HEK293 (cell line): ENCODE measurements around the gene ARHGAP8.

Experiments used
- CTCF ChIA-PET: fragments of 350-600 bp; formaldehyde crosslinking; extraction: SDS; loops from one replicate; lab custom pipeline; 2021; ENCODE audit warnings: antibody characterized with exemption; lab: Yijun Ruan, JAX
- POLR2A ChIA-PET: fragments of 300-600 bp; formaldehyde crosslinking; extraction: SDS; loops from one replicate; lab custom pipeline; 2020; ENCODE audit warnings: antibody characterized with exemption, inconsistent platforms; lab: Yijun Ruan, JAX
- H3K27ac ChIP-seq: fragments of 200-500 bp; sonication (Bioruptor generic); 2 replicates; pipeline ENCODE4 v1.5.1; 2014; ENCODE audit warnings: low read depth, low read length, control low read depth, inconsistent platforms; ENCODE audit errors: extremely low read depth
- H3K36me3 ChIP-seq, 2 experiments: fragments of 200-500 bp in 1 of 2; sonication (Bioruptor generic) in 1 of 2; 1 replicate in 1 of 2; 2 replicates in 1 of 2; pipeline ENCODE4 v1.5.1; 2014 to 2017; ENCODE audit warnings: inconsistent platforms in 2 of 2, low read length in 2 of 2; ENCODE audit not compliant: control insufficient read depth in 2 of 2, insufficient read depth in 1 of 2
- H3K4me1 ChIP-seq: fragments of 200-500 bp; sonication (Bioruptor generic); 2 replicates; pipeline ENCODE4 v1.5.1; 2014; ENCODE audit warnings: mild to moderate bottlenecking, low read length, inconsistent platforms; ENCODE audit not compliant: control insufficient read depth, insufficient read depth
- H3K4me3 ChIP-seq: 2 replicates; pipeline ENCODE4 v1.5.1; 2011; ENCODE audit warnings: low read depth, mild to moderate bottlenecking, control low read depth, low read length, moderate library complexity
- H3K9me3 ChIP-seq: fragments of 200-500 bp; sonication (Bioruptor generic); 2 replicates; pipeline ENCODE4 v1.5.1; 2014; ENCODE audit warnings: low read depth, low read length, inconsistent platforms; ENCODE audit not compliant: control insufficient read depth, insufficient read depth
- BCL6B ChIP-seq: fragments of 450-650 bp; formaldehyde crosslinking; IDR thresholded peaks from 2 replicates; pipeline ENCODE4 v1.5.1; 2017; ENCODE audit warnings: missing biosample characterization, missing genetic modification characterization
- FEZF1 ChIP-seq: fragments of 450-650 bp; formaldehyde crosslinking; IDR thresholded peaks from 2 replicates; pipeline ENCODE4 v1.5.1; 2016; ENCODE audit warnings: missing biosample characterization, missing genetic modification characterization
- KLF16 ChIP-seq: fragments of 450-650 bp; formaldehyde crosslinking; IDR thresholded peaks from 2 replicates; pipeline ENCODE4 v1.5.1; 2017; ENCODE audit warnings: missing biosample characterization, missing genetic modification characterization
- OSR2 ChIP-seq: fragments of 450-650 bp; formaldehyde crosslinking; IDR thresholded peaks from 2 replicates; pipeline ENCODE4 v1.5.1; 2016; ENCODE audit warnings: missing biosample characterization, missing genetic modification characterization
- REPIN1 ChIP-seq: fragments of 450-650 bp; formaldehyde crosslinking; IDR thresholded peaks from 2 replicates; pipeline ENCODE4 v1.5.1; 2017; ENCODE audit warnings: missing biosample characterization, missing genetic modification characterization, low read depth
- ZBTB10 ChIP-seq: fragments of 450-650 bp; formaldehyde crosslinking; IDR thresholded peaks from 2 replicates; pipeline ENCODE4 v1.5.1; 2016; ENCODE audit warnings: missing biosample characterization, missing genetic modification characterization
- ZBTB7A ChIP-seq: fragments of 450-650 bp; formaldehyde crosslinking; IDR thresholded peaks from 2 replicates; pipeline ENCODE4 v1.5.1; 2016; ENCODE audit warnings: low read depth, missing biosample characterization, missing genetic modification characterization
- ZBTB8A ChIP-seq: fragments of 450-650 bp; formaldehyde crosslinking; IDR thresholded peaks from 2 replicates; pipeline ENCODE4 v1.5.1; 2016; ENCODE audit warnings: missing biosample characterization, missing genetic modification characterization
- ZEB2 ChIP-seq: fragments of 450-650 bp; formaldehyde crosslinking; IDR thresholded peaks from 2 replicates; pipeline ENCODE4 v1.5.1; 2016; ENCODE audit warnings: missing biosample characterization, missing genetic modification characterization
- ZNF112 ChIP-seq: fragments of 450-650 bp; formaldehyde crosslinking; IDR thresholded peaks from 2 replicates; pipeline ENCODE4 v1.5.0; 2017; ENCODE audit warnings: missing biosample characterization, missing genetic modification characterization
- ZNF214 ChIP-seq: fragments of 450-650 bp; formaldehyde crosslinking; IDR thresholded peaks from 2 replicates; pipeline ENCODE4 v1.5.1; 2017; ENCODE audit warnings: missing biosample characterization, mild to moderate bottlenecking, missing genetic modification characterization, borderline replicate concordance
- ZNF239 ChIP-seq: fragments of 450-650 bp; formaldehyde crosslinking; IDR thresholded peaks from 2 replicates; pipeline ENCODE4 v1.5.1; 2016; ENCODE audit warnings: missing biosample characterization, missing genetic modification characterization
- ZNF24 ChIP-seq: fragments of 450-650 bp; formaldehyde crosslinking; IDR thresholded peaks from 2 replicates; pipeline ENCODE4 v1.5.1; 2016; ENCODE audit warnings: missing biosample characterization, missing genetic modification characterization
- ZNF394 ChIP-seq: fragments of 450-650 bp; formaldehyde crosslinking; IDR thresholded peaks from 2 replicates; pipeline ENCODE4 v1.5.1; 2016; ENCODE audit warnings: missing biosample characterization, missing genetic modification characterization, mild to moderate bottlenecking, moderate library complexity, borderline replicate concordance
- ZNF416 ChIP-seq: fragments of 450-650 bp; formaldehyde crosslinking; IDR thresholded peaks from 2 replicates; pipeline ENCODE4 v1.5.1; 2016; ENCODE audit warnings: missing biosample characterization, missing genetic modification characterization
- ZNF449 ChIP-seq: fragments of 450-650 bp; formaldehyde crosslinking; IDR thresholded peaks from 2 replicates; pipeline ENCODE4 v1.5.1; 2017; ENCODE audit warnings: missing biosample characterization, mild to moderate bottlenecking, missing genetic modification characterization, moderate library complexity
- ZNF544 ChIP-seq: fragments of 450-650 bp; formaldehyde crosslinking; IDR thresholded peaks from 2 replicates; pipeline ENCODE4 v1.5.0; 2017; ENCODE audit warnings: missing biosample characterization, missing genetic modification characterization
- ZNF596 ChIP-seq: fragments of 450-650 bp; IDR thresholded peaks from 2 replicates; pipeline ENCODE4 v1.5.0; 2018; ENCODE audit warnings: missing biosample characterization, mild to moderate bottlenecking, missing genetic modification characterization, moderate library complexity
- ZNF623 ChIP-seq: fragments of 450-650 bp; formaldehyde crosslinking; IDR thresholded peaks from 2 replicates; pipeline ENCODE4 v1.5.1; 2016; ENCODE audit warnings: missing biosample characterization, missing genetic modification characterization
- ZNF626 ChIP-seq: fragments of 450-650 bp; sonication (Bioruptor Pico); formaldehyde crosslinking; IDR thresholded peaks from 2 replicates; pipeline ENCODE4 v1.5.1; 2018; ENCODE audit warnings: missing biosample characterization, missing genetic modification characterization, inconsistent platforms
- ZNF658 ChIP-seq: fragments of 450-650 bp; formaldehyde crosslinking; IDR thresholded peaks from 2 replicates; pipeline ENCODE4; 2016; ENCODE audit warnings: missing biosample characterization, missing genetic modification characterization
- TF ChIP-seq, protein P1 (sequence below): fragments of 450-650 bp; formaldehyde crosslinking; IDR thresholded peaks from 2 replicates; pipeline ENCODE4 v1.5.1; 2016; ENCODE audit warnings: missing biosample characterization, missing genetic modification characterization, low read depth
- TF ChIP-seq, protein P2 (sequence below): fragments of 450-650 bp; formaldehyde crosslinking; IDR thresholded peaks from 2 replicates; pipeline ENCODE4 v1.5.1; 2016; ENCODE audit warnings: missing biosample characterization, missing genetic modification characterization

ARHGAP8 gene

DNA sequence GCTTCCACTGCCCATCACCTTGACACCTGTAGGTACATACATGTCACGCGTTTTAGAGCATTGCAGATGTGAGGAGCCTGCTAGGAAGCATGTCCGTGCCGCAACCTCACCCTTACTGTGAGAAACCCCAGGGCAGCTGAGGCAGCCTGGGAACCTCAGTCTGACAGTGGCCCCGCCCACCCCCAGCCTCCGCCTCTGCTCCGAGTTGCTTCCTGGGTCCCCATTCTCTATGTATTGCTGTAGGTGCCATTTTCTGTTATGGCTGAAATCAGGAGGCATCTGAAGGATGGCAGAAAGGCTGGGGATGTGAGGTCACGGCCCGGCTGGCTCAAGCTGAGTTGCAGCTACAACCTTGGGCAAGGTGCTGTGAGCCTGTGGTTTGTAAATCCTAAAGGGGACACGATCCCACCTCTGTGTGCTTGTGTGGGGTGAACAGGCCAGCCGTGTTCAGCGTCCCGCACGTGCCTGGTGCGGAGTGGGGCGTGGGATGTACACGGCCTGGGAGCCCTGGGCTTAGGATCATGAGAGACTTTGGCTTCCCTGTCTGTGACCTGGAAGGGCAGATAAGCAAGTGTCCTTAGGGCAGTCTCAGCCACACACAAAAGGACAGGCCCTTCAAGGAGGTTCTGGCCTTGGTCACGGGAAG lies 154.7 kb downstream of the ARHGAP8 start:
- no peak overlapping the region for H3K27ac ChIP-seq
- no peaks in the 10 kb centered on the region for H3K9me3 ChIP-seq
- TF ChIP-seq ZNF416 (tag by site-specific recombination) (no peak), BCL6B (tag by site-specific recombination) (no peak), ZNF112 (tag by site-specific recombination) (no peak), ZBTB8A (tag by site-specific recombination) (no peak), KLF16 (tag by site-specific recombination) (no peak), FEZF1 (no peak), ZNF658 (tag by site-specific recombination) (no peak), ZBTB10 (tag by site-specific recombination) (no peak), ZNF24 (tag by site-specific recombination) (no peak)
- TF ChIP-seq, protein P1, sequence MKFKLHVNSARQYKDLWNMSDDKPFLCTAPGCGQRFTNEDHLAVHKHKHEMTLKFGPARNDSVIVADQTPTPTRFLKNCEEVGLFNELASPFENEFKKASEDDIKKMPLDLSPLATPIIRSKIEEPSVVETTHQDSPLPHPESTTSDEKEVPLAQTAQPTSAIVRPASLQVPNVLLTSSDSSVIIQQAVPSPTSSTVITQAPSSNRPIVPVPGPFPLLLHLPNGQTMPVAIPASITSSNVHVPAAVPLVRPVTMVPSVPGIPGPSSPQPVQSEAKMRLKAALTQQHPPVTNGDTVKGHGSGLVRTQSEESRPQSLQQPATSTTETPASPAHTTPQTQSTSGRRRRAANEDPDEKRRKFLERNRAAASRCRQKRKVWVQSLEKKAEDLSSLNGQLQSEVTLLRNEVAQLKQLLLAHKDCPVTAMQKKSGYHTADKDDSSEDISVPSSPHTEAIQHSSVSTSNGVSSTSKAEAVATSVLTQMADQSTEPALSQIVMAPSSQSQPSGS: no peak
- ChIA-PET POLR2A (no interaction called here), CTCF (interaction anchor here (0.6 to 1.4 kb wide), 2 partner anchors 9 to 10 kb away, joined by 3 to 4 read pairs; no protein-coding TSS in a partner anchor)
- no peaks in the 10 kb centered on the region for H3K4me1 ChIP-seq
- H3K4me3 ChIP-seq: no peak overlapping the region
- H3K36me3 ChIP-seq: no peaks in the 10 kb centered on the region

DNA sequence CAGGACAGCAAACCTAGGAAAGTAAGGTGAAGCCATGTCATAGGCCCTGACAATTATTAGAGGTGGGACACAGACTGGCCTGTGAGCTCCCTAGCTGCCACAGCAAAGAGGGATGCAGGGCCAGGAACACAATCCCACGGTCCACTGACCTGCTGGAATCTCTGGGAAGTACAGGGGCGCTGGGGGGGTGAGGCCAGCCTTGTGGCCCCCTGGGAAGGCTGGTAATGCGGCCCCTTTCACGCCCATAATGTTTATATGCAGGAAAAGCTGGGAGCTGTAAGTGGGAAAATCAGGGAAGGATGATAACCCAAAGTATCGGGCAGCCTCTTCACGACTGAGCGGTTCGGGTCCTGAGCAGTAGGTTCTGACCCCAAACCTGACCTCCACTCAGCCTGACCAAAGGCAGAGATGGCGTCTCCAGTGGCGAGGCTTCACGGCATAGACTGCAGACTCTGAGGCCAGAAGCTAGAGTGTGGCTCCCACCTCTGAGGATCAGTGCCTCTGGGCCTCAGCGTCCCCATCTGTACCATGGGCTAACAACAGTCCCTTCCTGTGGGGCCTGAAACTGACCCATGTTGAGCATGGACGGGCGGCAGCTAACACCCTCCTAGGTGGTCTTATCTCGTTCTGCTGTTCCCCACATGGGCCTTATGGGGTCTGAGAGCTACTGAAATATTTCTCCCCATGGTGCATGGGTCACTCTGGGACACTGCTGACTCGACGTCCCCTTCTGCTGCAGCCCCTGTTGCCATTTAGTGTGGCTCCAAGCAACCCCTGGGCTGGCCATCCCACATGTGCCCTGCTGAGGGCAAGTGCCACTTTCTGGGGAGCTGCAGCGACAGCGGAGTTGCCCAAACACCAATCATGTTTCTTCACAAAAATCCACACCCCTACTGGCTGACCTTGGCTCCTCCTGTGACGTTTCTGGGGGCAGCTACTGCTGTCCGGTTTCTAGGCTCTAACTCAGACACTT lies 155.7 kb downstream of the ARHGAP8 start:
- ChIA-PET POLR2A (no interaction called here), CTCF (interaction anchor here (1.4 kb wide), 1 partner anchor 10 kb away, joined by 3 read pairs; no protein-coding TSS in a partner anchor)
- no peak overlapping the region for H3K4me3 ChIP-seq
- no peak overlapping the region for H3K27ac ChIP-seq
- no peaks in the 10 kb centered on the region; a peak in 1 of 3 replicates for H3K36me3 ChIP-seq
- no peaks in the 10 kb centered on the region for H3K9me3 ChIP-seq
- TF ChIP-seq, protein P1: no peak
- TF ChIP-seq ZNF623 (tag by site-specific recombination): no peak
- TF ChIP-seq ZNF626 (tag by site-specific recombination): no peak
- no peak for TF ChIP-seq ZNF214
- no peak for TF ChIP-seq ZEB2 (tag by site-specific recombination)
- TF ChIP-seq ZNF239 (tag by site-specific recombination): no peak
- no peak for TF ChIP-seq ZNF544 (tag by site-specific recombination)
- no peak for TF ChIP-seq REPIN1 (tag by site-specific recombination)
- TF ChIP-seq ZBTB7A (tag by site-specific recombination): no peak
- no peak for TF ChIP-seq OSR2 (tag by site-specific recombination)
- no peak for TF ChIP-seq ZNF596 (tag by site-specific recombination)
- TF ChIP-seq, protein P2, sequence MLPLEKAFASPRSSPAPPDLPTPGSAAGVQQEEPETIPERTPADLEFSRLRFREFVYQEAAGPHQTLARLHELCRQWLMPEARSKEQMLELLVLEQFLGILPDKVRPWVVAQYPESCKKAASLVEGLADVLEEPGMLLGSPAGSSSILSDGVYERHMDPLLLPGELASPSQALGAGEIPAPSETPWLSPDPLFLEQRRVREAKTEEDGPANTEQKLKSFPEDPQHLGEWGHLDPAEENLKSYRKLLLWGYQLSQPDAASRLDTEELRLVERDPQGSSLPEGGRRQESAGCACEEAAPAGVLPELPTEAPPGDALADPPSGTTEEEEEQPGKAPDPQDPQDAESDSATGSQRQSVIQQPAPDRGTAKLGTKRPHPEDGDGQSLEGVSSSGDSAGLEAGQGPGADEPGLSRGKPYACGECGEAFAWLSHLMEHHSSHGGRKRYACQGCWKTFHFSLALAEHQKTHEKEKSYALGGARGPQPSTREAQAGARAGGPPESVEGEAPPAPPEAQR (tag by site-specific recombination): no peak
- no peak for TF ChIP-seq ZNF394 (tag by site-specific recombination)
- no peak for TF ChIP-seq ZNF449 (tag by site-specific recombination)
- H3K4me1 ChIP-seq: no peaks in the 10 kb centered on the region
